Activated T-helper 2 cell treated with anti-CD3 and anti-CD28 coated beads, Interferon-gamma antibody, Interleukin-2, Interleukin-4, amounts not matched to agents 10 μg/mL and 5 μg/mL and 100 μg/mL, durations not matched to agents 14 hours and 24 hours and 36 hours (primary cell): ENCODE results near the gene ADGRL2. TPM values are rescaled to one million over a fixed set of nuclear protein-coding genes. Genes with fewer than 3 reads are reported as not detected.

Experiments
- DNase-seq: peaks from one replicate; pipeline ENCODE4 v3.0.0; 2021; ENCODE audit warnings: low spot score
- H3K27ac Mint-ChIP-seq: one replicate; pipeline ENCODE4 v1.8.0; 2021; ENCODE audit warnings: mixed read lengths
- H3K27me3 Mint-ChIP-seq: one replicate; pipeline ENCODE4 v1.8.0; 2021; ENCODE audit warnings: low read depth, mixed read lengths
- H3K36me3 Mint-ChIP-seq: one replicate; pipeline ENCODE4 v1.8.0; 2021; ENCODE audit warnings: low read depth, mixed read lengths
- H3K4me1 Mint-ChIP-seq: one replicate; pipeline ENCODE4 v1.8.0; 2021; ENCODE audit warnings: low read depth, mixed read lengths
- H3K4me3 Mint-ChIP-seq: one replicate; pipeline ENCODE4 v1.8.0; 2021; ENCODE audit warnings: low read depth, mild to moderate bottlenecking, moderate library complexity, mixed read lengths
- H3K9me3 Mint-ChIP-seq: one replicate; pipeline ENCODE4 v1.8.0; 2021; ENCODE audit warnings: mixed read lengths
- intact Hi-C: fragments of 100-400 bp; cut with micrococcal nuclease; formaldehyde crosslinking; loops from one replicate; pipeline ENCODE4 v1.15.1; 2023
- total RNA-seq: library from RNA; stranded (reverse); gene quantifications from 2 replicates; pipeline ENCODE4 v1.2.3, GENCODE V29; 2022

The ADGRL2 gene
- total RNA-seq, 1 donor from 2014 or later: not detected

DNA sequence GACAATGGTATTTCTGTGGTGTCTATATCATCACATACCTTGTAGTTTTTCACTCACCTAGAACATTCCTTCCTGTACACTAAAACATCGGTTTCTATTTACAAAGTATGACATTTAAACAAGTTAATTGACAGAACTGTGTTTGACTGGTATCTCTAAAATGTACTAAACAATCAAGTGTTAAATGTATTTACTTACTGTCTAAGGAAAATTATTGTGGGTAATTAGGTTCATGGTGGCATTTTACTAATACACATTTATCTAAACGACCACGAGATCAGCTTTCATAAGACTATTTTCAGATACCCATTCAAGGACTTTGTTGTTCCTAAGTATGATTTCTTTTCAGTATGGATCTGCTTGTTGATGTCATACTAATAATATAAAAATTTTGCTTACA is 115.2 kb downstream of the ADGRL2 start:
- intact Hi-C loops: no loop called here
- Mint-ChIP-seq H3K9me3 (no peaks in the 10 kb centered on the region), H3K4me3 (no peak overlapping the region), H3K4me1 (no peaks in the 10 kb centered on the region), H3K27me3 (no peaks in the 10 kb centered on the region), H3K36me3 (no peaks in the 10 kb centered on the region), H3K27ac (no peak overlapping the region)
- DNase-seq: no peak

DNA sequence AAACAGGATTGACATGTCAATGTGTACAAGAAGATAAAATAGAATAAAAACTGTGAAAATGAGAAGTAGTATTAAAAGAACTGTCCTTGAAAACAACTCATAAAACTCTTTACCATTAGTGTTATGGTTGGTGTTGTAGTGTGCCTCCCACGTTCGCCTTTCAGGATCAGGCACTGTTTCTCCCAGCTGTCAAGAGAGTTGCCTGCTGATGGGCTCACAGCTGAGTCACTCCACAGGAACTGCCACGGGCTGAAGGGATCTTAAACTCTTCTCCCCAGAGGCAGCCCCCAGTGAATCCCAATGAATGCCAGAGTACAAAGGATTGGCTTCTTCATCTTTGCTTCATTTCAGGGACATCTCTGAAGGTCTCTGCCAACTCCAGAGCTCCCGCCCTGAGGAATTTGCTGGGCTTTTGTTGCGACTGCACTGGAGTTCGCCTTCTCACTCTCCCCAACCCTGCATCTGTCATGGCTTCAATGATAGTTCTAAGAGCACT is 119.6 kb downstream of the ADGRL2 start:
- H3K4me1 Mint-ChIP-seq: no peaks in the 10 kb centered on the region
- H3K27me3 Mint-ChIP-seq: no peaks in the 10 kb centered on the region
- H3K4me3 Mint-ChIP-seq: no peak overlapping the region
- H3K9me3 Mint-ChIP-seq: no peaks in the 10 kb centered on the region
- intact Hi-C loops: no loop called here
- no peak overlapping the region for H3K27ac Mint-ChIP-seq
- no peaks in the 10 kb centered on the region for H3K36me3 Mint-ChIP-seq
- no peak for DNase-seq

DNA sequence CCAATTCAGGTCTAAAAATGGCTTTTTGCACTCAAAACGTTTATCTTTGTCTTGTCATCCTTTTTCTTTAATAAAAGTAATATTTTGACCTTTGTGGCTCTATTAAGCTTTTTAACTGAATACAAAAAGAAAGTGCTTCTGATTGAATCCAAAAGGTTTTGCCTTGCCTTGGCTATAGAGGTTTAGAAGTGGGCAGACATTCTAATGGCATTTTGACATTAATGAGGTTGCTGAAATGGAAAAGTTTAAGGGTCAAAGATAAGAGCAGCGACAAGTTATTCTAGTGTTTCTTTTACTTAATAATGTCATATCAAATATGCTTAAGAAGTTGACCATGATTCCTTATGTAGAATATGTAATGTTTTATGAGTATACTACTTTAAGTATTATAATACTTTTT is 120.2 kb downstream of the ADGRL2 start:
- Mint-ChIP-seq H3K9me3 (no peaks in the 10 kb centered on the region), H3K36me3 (no peaks in the 10 kb centered on the region), H3K27ac (no peak overlapping the region), H3K4me1 (no peaks in the 10 kb centered on the region), H3K27me3 (no peaks in the 10 kb centered on the region), H3K4me3 (no peak overlapping the region)
- DNase-seq: no peak
- intact Hi-C loops: no loop called here

DNA sequence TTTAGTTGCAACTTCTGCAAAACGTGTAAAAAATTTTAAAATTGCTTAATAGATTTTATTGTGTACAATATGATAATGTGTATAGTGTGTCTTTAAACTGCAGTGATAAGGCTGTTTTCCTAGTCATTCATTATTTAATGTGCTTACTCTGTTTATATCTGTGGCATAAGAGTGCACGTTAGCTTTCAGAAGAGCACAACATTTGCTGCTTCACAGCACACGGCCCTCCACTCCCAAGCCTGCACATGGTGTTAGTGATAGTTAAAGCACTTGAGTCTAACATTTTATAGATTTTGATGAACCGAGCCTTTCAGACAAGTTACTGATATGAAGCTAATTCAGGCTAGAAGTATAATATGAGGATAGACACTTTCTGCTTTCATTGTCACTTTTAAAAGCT is 120.6 kb downstream of the ADGRL2 start:
- Mint-ChIP-seq H3K27me3 (no peaks in the 10 kb centered on the region), H3K9me3 (no peaks in the 10 kb centered on the region), H3K4me1 (no peaks in the 10 kb centered on the region), H3K36me3 (no peaks in the 10 kb centered on the region), H3K4me3 (no peak overlapping the region), H3K27ac (no peak overlapping the region)
- intact Hi-C loops: no loop called here
- DNase-seq: no peak

DNA sequence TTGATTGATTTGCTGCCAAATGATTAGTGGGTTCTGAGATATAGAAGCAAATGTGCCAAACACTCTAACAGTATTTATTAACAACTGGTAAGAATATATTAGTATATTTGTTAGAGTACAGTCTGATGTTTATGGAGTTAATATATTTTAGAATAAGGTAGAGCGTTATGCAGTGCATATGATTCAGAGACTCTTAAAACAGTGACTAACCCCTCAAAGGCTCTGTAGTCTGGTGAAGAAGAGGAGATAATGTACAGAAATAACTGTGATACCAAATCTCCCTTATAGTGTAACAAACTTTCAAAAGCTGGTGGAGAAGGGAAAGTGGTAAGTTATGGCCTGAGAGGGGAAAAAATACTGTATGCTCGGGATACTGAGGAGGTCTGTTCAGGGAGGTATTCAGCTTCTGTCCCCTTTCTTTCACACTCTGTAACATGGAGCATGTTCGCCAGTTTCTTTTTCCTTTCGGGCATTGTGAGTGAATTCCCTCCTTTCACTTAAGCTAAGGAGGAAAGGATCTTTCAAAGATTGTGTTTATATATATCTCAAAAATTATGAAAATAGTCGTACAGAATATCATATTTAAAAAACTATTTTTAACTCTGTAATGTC is 121.2 kb downstream of the ADGRL2 start:
- H3K27me3 Mint-ChIP-seq: no peaks in the 10 kb centered on the region

DNA sequence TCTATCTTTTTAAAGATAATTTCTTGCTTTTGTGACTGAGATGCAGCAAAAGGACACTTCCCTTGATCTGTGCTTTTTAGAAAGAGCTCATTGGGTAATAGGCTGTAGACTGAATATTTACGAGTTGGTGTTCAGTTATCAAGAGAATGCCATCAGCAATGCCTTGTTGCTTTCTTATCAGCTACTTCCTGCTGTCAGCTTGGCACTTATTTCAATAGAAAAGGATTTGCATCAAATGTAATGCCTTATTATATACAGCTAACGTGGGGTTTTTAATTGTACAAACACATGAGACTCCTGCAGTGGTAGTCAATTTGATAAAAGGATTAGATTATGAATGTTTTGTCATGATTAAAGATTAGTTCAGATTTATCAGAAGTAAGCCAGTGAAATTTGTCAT is 122.2 kb downstream of the ADGRL2 start:
- Mint-ChIP-seq H3K27ac (no peak overlapping the region), H3K27me3 (no peaks in the 10 kb centered on the region), H3K9me3 (no peaks in the 10 kb centered on the region), H3K4me3 (no peak overlapping the region), H3K36me3 (no peaks in the 10 kb centered on the region), H3K4me1 (no peaks in the 10 kb centered on the region)
- DNase-seq: no peak
- intact Hi-C loops: no loop called here

More for the DNA sequence above, 121.2 kb downstream of the ADGRL2 start:
- intact Hi-C loops: no loop called here
- DNase-seq: no peak
- Mint-ChIP-seq H3K36me3 (no peaks in the 10 kb centered on the region), H3K9me3 (no peaks in the 10 kb centered on the region), H3K27ac (no peak overlapping the region), H3K4me3 (no peak overlapping the region), H3K4me1 (no peaks in the 10 kb centered on the region)

DNA sequence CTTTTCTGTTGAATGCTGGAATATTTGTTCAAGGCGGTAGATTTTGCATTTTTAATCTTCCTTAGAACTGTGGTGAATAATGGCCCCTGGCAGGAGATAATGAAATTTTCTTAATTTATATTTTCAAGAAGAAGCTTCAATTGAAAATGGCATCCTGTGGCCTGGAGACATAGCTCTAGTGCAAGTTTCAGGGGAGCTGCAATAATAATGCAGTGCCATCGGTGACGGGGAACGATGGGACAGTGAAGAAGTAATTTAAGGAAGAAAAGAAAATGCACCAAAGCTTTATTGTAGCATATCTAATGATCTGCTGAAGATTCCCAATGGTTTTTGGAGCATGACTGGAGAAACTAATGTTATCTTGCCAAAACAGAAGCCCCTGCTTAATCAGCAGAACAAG is 128.4 kb downstream of the ADGRL2 start:
- no peaks in the 10 kb centered on the region for H3K9me3 Mint-ChIP-seq
- no peaks in the 10 kb centered on the region for H3K27me3 Mint-ChIP-seq
- H3K4me3 Mint-ChIP-seq: no peak overlapping the region
- H3K27ac Mint-ChIP-seq: no peak overlapping the region
- intact Hi-C loops: no loop called here
- H3K36me3 Mint-ChIP-seq: no peaks in the 10 kb centered on the region
- H3K4me1 Mint-ChIP-seq: no peaks in the 10 kb centered on the region
- DNase-seq: no peak

DNA sequence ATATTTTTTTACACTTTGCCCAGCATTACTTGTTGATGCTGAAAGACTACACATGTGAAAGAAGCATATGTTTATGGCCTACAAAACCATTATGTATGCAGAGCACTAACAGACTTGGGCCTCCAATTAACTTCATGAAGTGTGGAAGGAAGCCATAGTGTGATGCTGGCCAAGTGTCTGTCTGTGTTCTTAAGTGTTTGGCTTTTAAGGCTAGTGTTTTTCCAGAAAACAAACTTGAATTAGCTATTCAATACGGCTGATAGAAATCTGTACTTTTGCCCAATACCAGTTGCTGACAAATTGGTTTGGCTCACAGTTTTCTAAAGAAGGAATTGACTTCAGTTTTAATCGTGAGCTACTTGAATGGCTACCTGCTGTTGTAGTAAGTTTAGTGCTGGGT is 136.1 kb downstream of the ADGRL2 start:
- DNase-seq: no peak
- no peak overlapping the region for H3K4me3 Mint-ChIP-seq
- intact Hi-C loops: no loop called here
- no peaks in the 10 kb centered on the region for H3K9me3 Mint-ChIP-seq
- no peaks in the 10 kb centered on the region for H3K27me3 Mint-ChIP-seq
- no peaks in the 10 kb centered on the region for H3K4me1 Mint-ChIP-seq
- H3K27ac Mint-ChIP-seq: no peak overlapping the region
- H3K36me3 Mint-ChIP-seq: no peaks in the 10 kb centered on the region

DNA sequence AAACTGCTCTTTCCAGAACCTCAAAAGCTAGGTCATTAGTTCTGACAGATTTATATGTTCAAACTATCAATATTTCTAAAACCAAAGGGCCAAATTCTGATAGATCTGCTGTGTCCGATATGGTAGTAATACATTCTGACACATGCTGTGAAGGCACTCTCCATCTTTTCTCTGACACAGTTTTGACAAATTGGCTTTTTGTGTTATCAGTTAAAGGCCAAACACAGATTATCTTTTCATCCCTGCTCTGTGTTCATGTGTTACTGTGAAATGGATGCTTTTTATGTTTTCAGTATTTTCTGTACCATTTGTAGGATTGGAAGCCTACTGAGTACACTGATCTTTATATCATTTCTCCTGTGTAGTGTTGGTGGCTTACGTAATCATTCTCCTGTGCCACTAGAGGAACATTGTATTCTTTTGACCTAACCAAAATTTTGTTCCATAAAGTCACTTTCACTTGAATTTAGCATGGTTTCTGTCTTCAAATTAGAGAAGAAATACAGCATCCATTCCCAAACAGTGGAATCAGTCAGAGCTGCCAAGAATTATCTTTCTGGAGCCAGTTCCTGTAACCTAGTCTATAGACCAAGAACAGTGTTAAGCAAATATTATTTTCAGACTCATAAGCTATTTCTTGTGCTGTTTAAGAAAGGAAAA is 137.2 kb downstream of the ADGRL2 start:
- Mint-ChIP-seq H3K27ac (no peak overlapping the region), H3K9me3 (no peaks in the 10 kb centered on the region), H3K4me3 (no peak overlapping the region), H3K4me1 (no peaks in the 10 kb centered on the region), H3K36me3 (no peaks in the 10 kb centered on the region), H3K27me3 (no peaks in the 10 kb centered on the region)
- intact Hi-C loops: no loop called here
- no peak for DNase-seq

DNA sequence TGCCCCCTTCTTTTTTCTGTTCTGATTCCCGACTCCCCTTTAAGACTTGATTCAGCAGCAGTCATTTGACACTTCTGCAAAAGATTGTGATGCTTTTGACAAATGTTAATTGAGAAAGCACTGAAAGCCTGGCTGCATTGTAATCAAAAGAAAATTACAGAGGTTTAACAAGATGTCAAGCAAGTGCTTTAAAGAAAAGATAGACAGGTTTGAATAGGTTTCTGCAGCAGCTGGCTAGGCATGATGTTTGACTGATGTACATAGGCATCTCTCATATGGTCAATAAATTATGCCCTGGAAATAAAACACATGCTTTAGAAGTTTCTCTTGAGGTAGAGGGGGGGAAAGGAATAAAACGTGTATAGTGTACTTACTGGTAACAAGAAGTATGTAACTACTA is 147.8 kb downstream of the ADGRL2 start:
- intact Hi-C loops: no loop called here
- Mint-ChIP-seq H3K27me3 (no peaks in the 10 kb centered on the region), H3K9me3 (no peaks in the 10 kb centered on the region), H3K27ac (no peak overlapping the region), H3K36me3 (no peaks in the 10 kb centered on the region), H3K4me3 (no peak overlapping the region), H3K4me1 (no peaks in the 10 kb centered on the region)
- no peak for DNase-seq

DNA sequence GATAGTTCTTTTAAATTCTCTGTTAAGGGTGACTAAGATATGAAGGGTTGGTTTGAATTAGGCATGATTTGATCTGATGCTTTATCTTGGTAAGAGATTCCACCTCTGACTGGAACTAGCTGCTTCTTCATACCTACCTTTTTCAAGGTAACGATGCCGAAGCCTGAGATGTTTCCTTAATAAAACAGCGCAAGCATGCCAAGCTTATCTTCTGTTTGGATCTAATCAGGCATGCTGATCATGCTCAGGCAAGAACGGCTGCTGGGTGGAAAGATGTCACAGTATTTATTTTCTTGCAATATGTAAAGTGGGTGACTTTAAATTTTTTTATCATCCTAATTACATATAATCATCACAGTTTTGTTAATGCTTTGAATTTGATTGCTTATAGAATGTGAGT is 148.7 kb downstream of the ADGRL2 start:
- Mint-ChIP-seq H3K4me3 (no peak overlapping the region), H3K27me3 (no peaks in the 10 kb centered on the region), H3K9me3 (no peaks in the 10 kb centered on the region), H3K27ac (no peak overlapping the region), H3K36me3 (no peaks in the 10 kb centered on the region), H3K4me1 (no peaks in the 10 kb centered on the region)
- DNase-seq: no peak
- intact Hi-C loops: no loop called here

DNA sequence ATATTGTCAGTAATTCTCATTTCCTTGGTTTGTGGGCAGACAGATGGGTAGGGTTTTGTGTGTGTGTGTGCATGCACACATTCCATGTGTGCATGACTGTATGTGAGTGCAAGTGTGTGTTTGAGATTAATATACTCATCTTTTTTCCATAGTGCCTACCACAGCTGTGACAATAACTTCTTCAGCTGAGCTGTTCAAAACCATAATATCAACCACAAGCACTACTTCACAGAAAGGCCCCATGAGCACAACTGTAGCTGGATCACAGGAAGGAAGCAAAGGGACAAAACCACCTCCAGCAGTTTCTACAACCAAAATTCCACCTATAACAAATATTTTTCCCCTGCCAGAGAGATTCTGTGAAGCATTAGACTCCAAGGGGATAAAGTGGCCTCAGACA is 149.3 kb downstream of the ADGRL2 start:
- Mint-ChIP-seq H3K27me3 (no peaks in the 10 kb centered on the region), H3K4me3 (no peak overlapping the region), H3K27ac (no peak overlapping the region), H3K9me3 (no peaks in the 10 kb centered on the region), H3K36me3 (no peaks in the 10 kb centered on the region), H3K4me1 (no peaks in the 10 kb centered on the region)
- intact Hi-C loops: no loop called here
- no peak for DNase-seq

DNA sequence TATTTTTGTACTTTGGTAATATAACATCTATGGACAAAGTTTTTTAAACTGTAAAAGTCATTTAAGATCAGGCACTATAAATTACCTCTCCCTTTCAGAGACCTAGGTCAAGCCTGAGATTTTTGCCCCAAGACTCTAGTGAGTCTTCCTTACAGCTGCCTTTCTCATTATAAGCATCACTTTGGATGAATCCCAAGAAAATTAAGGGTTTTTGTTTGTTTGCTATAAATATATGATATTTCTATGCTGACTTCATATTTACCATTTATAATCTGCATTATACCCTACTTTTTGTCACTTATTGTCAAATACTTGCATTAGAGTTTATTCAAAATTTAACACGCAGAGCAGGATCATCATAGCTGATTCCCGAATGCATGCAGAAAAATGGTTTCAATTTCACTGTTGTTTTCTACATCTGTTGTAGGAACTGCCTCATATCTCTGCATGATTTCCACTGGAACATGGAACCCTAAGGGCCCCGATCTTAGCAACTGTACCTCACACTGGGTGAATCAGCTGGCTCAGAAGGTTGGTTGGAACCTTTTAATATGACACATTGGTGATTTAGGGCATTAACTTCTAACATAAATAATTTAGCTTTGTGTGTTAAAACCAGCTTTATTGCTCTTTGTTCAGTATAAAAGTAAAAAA is 150.0 kb downstream of the ADGRL2 start:
- DNase-seq: no peak
- intact Hi-C loops: no loop called here
- no peaks in the 10 kb centered on the region for H3K27me3 Mint-ChIP-seq
- no peaks in the 10 kb centered on the region for H3K9me3 Mint-ChIP-seq
- no peak overlapping the region for H3K4me3 Mint-ChIP-seq
- H3K27ac Mint-ChIP-seq: no peak overlapping the region
- no peaks in the 10 kb centered on the region for H3K36me3 Mint-ChIP-seq
- no peaks in the 10 kb centered on the region for H3K4me1 Mint-ChIP-seq
